Neural cell (in vitro differentiated cells): ENCODE data around the gene PLXNA2.

Experiments used
- CTCF ChIP-seq: fragments of 450-650 bp; IDR thresholded peaks from 2 replicates; pipeline ENCODE4 v1.5.1; 2014; ENCODE audit warnings: antibody characterized with exemption, mild to moderate bottlenecking, moderate library complexity; ENCODE audit not compliant: poor library complexity, severe bottlenecking
- EP300 ChIP-seq: fragments of 450-650 bp; conservative IDR thresholded peaks from 2 replicates; pipeline ENCODE4 v1.6.1; 2014; ENCODE audit warnings: antibody characterized with exemption, mild to moderate bottlenecking, moderate library complexity; ENCODE audit not compliant: poor library complexity, severe bottlenecking
- EZH2 ChIP-seq: fragments of 200-600, 300-800 bp; shearing (Covaris generic), sonication (generic); IDR thresholded peaks from 2 replicates; pipeline ENCODE4 v1.6.1; 2014; ENCODE audit warnings: antibody characterized with exemption, low read length, borderline replicate concordance, mild to moderate bottlenecking; ENCODE audit not compliant: insufficient read depth, poor library complexity, severe bottlenecking
- MXI1 ChIP-seq: fragments of 450-650 bp; conservative IDR thresholded peaks from 2 replicates; pipeline ENCODE4 v1.6.1; 2014; ENCODE audit warnings: antibody characterized with exemption, mild to moderate bottlenecking; ENCODE audit not compliant: poor library complexity, severe bottlenecking
- POLR2AphosphoS5 ChIP-seq: IDR thresholded peaks from 2 replicates; pipeline ENCODE4 v1.6.1; 2012
- RAD21 ChIP-seq: fragments of 450-650 bp; conservative IDR thresholded peaks from 2 replicates; pipeline ENCODE4 v1.6.1; 2014; ENCODE audit warnings: antibody characterized with exemption, mild to moderate bottlenecking, moderate library complexity
- SMC3 ChIP-seq: fragments of 450-650 bp; conservative IDR thresholded peaks from 2 replicates; pipeline ENCODE4 v1.6.1; 2014; ENCODE audit warnings: antibody characterized with exemption, mild to moderate bottlenecking, moderate library complexity; ENCODE audit not compliant: poor library complexity
- TAF1 ChIP-seq: IDR thresholded peaks from 2 replicates; pipeline ENCODE4 v1.6.1; 2012; ENCODE audit warnings: low read depth
- TF ChIP-seq, protein P1 (sequence below): IDR thresholded peaks from 2 replicates; pipeline ENCODE4 v1.6.1; 2012; ENCODE audit warnings: borderline replicate concordance

DNA sequence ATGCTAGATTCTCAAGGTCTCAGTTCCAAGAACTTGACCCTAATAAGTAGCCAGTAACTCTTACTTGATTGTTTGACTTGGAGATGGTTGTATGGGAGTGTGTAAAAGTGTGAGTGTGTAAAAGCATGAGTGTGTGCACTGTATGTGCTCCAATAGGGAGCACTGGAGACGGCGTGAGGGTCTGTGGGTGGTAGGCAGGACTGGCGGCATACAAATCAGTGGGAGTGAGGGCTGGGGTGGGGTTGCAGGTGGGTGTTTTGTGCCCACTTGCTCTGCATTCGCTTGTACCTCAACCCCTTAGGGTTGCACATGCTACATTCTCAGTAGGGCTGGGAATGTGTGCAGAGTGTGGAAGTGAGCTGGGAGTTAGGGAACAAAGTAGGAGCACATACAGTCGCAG lies 253.7 kb downstream of the PLXNA2 start:
- TF ChIP-seq CTCF (no peak), POLR2AphosphoS5 (no peak), EP300 (no peak), EZH2 (no peak), MXI1 (no peak), RAD21 (no peak), TAF1 (no peak), SMC3 (no peak)
- TF ChIP-seq, protein P1, sequence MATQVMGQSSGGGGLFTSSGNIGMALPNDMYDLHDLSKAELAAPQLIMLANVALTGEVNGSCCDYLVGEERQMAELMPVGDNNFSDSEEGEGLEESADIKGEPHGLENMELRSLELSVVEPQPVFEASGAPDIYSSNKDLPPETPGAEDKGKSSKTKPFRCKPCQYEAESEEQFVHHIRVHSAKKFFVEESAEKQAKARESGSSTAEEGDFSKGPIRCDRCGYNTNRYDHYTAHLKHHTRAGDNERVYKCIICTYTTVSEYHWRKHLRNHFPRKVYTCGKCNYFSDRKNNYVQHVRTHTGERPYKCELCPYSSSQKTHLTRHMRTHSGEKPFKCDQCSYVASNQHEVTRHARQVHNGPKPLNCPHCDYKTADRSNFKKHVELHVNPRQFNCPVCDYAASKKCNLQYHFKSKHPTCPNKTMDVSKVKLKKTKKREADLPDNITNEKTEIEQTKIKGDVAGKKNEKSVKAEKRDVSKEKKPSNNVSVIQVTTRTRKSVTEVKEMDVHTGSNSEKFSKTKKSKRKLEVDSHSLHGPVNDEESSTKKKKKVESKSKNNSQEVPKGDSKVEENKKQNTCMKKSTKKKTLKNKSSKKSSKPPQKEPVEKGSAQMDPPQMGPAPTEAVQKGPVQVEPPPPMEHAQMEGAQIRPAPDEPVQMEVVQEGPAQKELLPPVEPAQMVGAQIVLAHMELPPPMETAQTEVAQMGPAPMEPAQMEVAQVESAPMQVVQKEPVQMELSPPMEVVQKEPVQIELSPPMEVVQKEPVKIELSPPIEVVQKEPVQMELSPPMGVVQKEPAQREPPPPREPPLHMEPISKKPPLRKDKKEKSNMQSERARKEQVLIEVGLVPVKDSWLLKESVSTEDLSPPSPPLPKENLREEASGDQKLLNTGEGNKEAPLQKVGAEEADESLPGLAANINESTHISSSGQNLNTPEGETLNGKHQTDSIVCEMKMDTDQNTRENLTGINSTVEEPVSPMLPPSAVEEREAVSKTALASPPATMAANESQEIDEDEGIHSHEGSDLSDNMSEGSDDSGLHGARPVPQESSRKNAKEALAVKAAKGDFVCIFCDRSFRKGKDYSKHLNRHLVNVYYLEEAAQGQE, result no peak
